GM19043 (cell line): ENCODE results near the gene NDUFA13.

Experiments used
- ATAC-seq: cut with Tn5 transposase; IDR thresholded peaks from one replicate; pipeline ENCODE4 v1.9.1; 2021; ENCODE audit warnings: low read depth; ENCODE audit not compliant: unreplicated experiment

Gene NDUFA13

GRCh38 chr19:19563348-19563848 lies 47.4 kb downstream of the NDUFA13 start:
- no peak for ATAC-seq

- ATAC-seq: no peak
Measured at GRCh38 chr19:19566306-19566705, 50.3 kb downstream of the NDUFA13 start.

GRCh38 chr19:19567391-19567790 lies 51.4 kb downstream of the NDUFA13 start:
- ATAC-seq: no peak

DNA sequence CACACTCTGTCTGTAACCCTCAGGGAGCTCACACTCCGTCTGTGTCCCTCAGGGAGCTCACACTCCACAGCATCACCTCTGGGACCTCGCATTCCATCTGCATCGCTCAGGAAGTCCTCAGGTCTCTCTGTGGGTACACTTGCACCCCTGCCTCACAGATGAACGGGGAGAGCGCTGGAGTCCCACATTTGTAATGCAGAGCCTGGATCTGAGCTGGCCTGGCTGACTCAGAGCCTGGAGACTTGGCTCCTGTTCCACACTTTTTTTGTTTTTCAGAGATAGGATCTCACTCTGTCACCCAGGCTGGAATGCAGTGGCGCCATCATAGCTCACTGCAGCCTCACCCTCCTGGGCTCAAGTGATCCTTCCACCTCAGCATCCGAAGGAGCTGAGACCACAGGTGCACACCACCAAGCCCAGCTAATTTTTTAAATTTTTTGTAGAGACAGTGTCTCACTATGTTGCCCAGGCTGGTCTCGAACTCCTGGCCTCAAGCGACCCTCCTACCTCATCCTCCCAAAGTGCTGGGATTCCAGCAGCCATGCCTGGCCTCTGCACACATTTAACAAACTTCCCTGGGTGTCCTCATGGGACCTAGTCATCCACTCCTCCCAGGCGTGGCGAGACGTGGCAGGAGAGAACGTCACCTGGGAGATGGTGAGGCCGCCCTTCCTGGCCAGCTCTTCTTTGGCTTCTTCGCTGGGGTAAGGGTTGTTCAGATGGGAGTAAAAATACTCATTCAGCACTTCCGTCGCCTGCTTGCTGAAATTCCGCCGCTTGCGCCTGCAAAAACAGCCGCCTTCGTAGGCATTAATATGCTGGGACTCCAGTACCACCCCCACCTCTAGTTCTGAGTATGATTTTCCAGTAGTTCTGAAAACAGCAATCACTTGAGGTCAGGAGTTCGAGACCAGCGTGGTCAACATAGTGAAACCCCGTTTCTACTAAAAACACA lies 53.1 kb downstream of the NDUFA13 start:
- ATAC-seq: no peak

DNA sequence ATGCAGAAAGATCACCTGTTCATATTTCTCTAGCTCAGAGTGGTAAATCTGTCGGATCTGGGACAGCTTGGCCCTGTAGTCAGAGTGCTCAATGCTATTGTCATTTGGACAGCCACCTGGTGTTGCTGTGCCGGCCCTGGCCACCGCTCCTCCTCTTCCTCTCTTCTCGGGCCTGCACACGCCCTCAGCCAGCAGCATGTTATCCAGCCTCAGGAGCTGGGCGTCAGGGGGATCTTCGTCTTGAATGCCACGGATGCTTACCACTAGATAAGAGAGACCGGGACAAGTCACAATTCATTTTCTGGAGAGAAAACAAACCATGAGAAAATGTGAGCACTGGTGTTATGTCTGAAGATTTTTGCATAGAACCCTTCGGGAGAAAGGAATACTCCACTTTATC lies 54.5 kb downstream of the NDUFA13 start:
- ATAC-seq: no peak

DNA sequence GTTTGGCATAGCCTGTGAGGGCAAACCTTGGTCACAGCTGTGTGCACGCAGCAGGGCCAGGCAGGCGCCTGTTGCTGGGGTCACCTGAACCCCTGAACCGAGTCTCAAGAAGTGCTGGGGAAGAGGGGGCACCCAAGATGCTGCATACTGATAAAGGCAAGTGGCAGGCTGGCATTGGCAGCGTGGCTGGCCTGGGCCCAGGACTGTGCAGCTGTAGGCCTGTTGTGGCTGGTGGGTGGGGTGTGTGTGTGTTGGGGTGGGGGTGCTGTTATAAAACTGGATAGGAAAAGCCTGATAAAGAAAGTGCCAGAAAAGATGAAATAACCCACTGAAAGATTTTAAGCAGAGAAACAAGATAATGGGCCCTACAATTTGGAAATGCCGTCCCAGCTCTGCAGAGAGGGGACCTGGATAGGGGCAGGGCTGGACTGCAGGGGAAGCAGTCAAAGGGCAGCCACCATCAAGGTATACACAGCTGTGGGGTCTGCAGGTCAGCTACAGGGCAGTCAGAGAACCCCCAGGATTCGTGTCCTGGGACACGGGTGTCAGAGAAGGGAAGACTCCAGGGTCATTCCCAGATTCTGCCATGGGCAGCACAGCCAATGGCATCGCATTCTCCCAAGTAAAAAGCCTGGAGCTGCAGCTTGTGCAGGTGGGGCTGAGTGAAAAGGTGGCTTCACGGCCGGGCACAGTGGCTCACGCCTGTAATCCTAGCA lies 55.2 kb downstream of the NDUFA13 start:
- ATAC-seq: no peak

- no peak for ATAC-seq
Measured at GRCh38 chr19:19575411-19575810, 59.4 kb downstream of the NDUFA13 start.
